ENCODE results near the gene SLAMF1.
A peak's percentile ranks its signal among the peaks of the same experiment; 100 is the strongest.

SLAMF1 gene

DNA sequence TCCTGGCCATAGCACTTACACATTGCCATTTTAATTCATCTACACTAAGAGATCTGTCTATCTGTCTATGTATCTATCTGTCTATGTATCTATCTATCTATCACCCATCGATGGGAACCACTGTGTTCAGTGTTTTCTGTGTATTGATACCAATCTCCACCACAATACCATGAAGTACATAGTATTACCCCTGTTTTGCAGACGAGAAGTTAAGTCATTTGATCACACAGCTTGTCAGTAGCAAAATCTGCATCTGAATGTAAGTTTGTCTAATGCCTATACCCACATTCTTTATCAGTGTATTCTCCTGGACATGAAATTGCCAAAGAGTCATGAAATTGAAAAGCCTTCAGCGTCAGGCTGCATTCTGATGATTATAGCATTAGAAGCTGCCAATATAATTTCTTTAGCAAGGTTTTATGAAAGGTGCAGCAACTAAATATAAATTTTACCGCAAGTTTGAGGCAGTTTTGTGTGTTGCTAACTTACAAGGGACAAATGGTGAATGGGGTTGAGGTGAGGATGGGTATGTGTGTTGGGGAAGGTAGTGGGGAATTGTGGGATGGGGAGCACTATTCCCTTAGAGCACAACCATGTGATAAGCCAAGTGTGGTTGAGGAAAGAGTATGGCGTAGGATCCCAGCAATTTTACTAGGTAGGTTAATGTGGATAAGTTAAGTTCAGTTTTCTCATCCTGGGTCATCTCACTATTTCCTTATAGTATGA is 24.2 kb downstream of the SLAMF1 start:
- no peak for DNase-seq

DNA sequence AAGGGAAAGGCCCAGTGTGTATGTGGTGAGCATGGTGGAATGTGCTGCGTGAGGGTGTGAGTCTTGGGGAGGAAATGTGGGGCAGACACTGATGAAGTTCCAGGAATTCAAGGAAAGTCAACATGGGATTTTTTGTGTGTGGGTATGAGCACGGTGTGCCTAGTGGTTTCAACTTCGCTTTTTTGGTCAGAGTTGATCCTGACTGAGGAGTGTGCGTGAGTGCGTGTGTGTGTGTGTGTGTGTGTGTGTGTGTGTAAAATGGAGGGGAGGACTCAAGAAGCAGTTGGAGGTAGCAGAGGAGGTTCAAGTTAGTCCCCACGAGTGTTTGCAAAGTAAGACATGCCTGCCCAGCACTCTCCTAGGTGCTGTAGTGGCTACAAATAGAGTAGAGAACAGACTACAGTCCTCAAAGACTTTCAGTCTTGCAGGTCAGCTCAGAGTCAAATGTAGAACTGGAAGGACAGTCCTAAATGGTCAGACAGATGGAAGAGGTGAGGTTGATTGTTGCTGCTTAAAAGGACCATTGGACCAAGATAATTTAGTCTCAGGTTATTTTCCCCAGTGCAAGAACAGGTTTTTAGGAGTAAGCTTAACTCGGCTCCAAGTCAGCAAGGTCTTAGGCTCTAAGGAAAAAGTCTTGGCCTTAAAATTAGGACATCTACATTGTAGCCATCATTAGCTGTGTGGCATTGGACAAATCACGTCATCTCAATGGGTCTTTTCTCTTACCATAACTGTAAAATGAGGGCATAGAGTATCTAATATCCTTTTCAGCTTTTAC is 25.0 kb downstream of the SLAMF1 start:
- DNase-seq, result no peak

GRCh38 chr1:160620942-160621632 is 25.8 kb downstream of the SLAMF1 start:
- no peak for DNase-seq

GRCh38 chr1:160619742-160620277 is 27.0 kb downstream of the SLAMF1 start:
- DNase-seq, result no peak

DNA sequence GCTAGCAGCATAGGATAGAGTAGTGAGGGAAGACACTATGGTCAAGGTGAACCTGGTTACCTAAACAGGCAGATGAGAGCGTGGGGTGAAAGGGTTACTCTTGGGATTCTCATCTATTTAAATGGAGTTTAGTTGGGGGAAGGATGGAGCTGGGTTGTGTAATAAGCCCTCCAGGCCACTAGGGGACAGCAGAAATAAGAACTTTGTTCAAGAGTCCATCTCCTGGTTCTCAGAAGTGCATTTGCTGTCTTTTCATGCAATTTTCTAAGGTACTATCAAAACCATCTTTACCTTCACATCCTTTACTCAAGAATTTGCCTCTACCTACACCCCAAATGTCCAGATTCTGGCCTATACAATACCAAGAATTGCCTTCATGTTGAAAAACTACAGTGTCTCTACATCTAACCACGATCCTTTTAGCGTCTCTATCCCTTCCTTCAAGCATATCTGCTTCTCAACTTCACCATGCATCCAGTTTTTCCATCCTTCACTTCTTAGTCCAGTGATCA is 28.0 kb downstream of the SLAMF1 start:
- no peak for DNase-seq

DNA sequence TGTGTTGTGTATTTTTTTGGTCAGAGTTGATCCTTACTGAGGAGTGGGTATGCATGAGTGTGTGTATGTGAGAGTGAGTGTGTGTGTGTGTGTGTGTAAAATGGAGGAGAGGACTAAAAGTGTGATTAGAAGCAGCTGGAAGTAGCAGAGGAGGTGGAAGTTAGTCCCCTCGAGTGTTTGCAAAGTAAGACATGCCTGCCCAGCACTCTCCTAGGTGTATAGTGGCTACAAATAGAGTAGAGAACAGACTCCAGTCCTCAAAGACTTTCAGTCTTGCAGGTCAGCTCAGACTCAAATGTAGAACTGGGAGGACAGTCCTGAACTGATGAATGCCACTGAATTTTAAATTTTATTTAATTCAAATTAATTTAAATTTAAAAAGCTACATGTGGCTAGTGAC is 28.5 kb downstream of the SLAMF1 start:
- no peak for DNase-seq

- no peak for DNase-seq
Observed at GRCh38 chr1:160615660-160616059, 31.2 kb downstream of the SLAMF1 start.

DNA sequence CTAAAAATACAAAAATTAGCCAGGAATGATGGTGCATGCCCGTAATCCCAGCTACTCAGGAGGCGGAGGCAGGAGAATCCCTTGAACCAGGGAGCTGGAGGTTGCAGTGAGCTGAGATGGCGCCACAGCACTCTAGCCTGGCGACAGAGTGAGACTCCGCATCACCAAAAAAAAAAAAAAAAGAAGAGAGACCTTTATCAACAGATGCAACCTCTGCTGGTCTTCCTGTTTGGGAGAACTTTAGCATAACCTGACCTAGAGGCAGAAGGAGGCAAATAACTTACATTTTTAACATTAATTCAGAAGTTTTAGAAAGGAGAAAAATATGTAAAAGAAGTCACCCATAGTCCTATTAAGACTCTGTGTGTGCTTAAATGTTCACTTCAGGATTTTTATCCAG is 32.4 kb downstream of the SLAMF1 start:
- DNase-seq, result no peak

GRCh38 chr1:160612613-160613218 is 34.1 kb downstream of the SLAMF1 start:
- DNase-seq, result no peak

DNA sequence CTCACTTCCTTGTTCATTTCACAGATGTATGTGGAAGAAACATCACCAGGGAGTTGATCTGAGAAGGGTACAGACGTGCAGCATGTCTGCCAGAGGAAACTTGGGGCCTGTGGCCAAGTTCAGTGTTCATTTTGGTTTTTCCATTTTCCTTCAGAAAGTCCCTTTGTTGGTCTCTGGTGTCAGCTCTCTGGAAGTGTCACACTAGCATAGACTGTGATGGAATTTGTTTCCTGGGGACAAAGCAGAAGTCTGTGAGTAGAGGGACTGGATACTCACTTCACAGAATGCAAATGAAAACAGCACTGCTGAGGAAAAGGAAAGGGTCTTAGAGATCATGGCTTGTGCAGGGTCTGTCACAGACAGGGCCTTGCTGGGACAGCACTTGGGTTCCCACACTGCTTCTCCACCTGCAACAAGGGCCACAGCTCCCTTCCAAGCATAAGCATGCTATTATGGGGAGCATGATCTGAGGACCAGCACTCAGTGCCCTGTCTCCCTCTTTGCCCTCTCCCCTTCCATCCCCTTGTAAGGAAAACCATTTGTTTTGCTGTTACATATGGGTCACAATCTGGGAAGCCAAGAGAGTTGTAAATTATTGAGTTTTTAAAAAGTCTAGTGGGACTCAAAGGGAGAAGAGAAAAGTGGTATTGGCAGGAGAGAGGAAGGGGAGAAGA is 36.1 kb downstream of the SLAMF1 start:
- DNase-seq, result no peak

- no peak for DNase-seq
Observed at GRCh38 chr1:160608941-160609340, 37.9 kb downstream of the SLAMF1 start.

DNA sequence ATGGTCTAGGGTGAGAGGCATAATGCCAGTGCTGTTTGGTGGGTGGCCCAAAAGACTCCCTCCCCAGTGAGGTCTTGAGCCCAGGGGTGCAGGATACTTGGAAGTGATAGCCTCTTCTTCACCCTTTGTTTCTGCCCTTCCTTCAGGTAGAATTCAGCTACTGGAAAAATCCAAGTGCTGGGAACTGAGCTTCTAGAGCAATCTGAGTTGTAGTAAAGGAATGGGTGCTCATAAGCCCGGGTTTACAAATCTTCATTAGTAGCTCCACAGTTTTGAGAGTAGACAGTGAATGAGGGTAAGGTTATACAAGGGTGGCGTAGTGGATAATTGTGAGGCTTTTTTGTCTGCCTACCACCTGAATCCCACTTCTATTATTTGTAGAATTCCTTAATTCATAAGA is 38.3 kb downstream of the SLAMF1 start:
- no peak for DNase-seq

GRCh38 chr1:160608057-160608456 is 38.8 kb downstream of the SLAMF1 start:
- no peak for DNase-seq

DNA sequence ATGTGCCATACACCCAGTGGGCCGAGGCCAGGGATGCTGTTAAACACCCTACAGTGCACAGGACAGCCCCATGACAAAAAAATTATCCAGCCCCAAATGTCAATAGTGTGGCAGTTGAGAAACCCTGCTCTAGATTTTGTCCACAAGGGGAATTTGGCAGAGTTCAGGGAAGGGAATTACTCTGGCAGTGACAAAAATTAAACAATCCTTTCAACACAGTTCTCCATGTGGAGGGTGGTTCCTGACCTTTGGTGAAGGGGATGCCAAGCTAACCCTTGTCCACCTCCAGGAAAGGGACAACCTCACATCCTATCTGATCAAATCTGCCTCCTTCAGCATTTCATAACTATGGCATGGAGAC is 39.2 kb downstream of the SLAMF1 start:
- no peak for DNase-seq

DNA sequence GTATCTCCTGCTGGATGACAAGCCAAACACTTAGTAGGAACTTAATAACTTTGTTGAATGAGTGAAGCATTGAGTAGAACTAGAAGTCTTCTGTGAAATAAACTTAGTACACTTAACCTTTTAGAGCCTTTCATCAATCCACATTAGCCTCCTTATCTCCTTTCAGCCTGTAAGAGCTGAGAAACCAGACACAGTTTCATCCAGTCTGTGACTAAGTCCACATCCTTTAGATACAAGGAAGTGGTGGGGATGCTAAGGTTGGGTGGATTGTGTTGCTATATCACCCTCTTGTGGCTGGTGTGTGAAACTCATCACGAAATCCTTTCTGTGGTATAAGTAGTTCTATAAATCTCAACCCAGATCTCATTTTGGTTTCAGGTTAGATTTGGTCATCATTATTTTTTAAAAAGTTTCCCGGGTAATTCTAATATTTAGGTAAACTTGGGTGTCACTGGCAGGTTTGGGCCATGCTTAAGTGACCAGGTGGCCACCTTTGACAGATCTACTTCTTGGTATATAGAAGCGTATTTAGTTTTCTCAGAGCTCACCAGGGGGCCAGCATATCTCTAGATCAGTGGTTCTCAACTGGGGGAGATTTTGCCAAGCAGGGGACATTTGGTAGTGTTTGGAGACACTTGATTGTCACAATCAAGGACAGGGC is 39.7 kb downstream of the SLAMF1 start:
- peak; percentile 30 for DNase-seq

DNA sequence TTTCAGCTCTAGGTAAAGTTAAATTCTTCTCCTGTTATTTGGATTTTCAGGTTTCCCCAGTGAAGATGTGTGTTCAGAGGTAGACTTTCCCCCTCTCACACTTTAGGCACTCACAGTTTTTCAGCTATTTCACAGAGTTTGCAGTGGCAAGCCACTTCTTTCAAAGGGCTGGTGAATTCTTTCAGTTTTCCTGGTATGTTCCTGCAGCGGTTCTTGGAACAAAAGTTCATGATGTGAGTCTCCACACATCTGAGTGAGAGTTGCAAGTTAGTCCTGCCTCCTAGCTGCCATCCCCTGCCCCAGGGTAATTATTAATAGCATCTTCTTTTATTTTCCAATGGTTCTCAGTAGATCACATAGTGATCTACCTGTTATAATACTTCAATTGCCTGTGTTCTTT is 40.2 kb downstream of the SLAMF1 start:
- DNase-seq, result no peak

GRCh38 chr1:160605792-160606479 is 40.9 kb downstream of the SLAMF1 start:
- no peak for DNase-seq

GRCh38 chr1:160605205-160605604 is 41.6 kb downstream of the SLAMF1 start:
- no peak for DNase-seq

GRCh38 chr1:160597705-160598104 is 49.1 kb downstream of the SLAMF1 start:
- DNase-seq, result no peak

DNA sequence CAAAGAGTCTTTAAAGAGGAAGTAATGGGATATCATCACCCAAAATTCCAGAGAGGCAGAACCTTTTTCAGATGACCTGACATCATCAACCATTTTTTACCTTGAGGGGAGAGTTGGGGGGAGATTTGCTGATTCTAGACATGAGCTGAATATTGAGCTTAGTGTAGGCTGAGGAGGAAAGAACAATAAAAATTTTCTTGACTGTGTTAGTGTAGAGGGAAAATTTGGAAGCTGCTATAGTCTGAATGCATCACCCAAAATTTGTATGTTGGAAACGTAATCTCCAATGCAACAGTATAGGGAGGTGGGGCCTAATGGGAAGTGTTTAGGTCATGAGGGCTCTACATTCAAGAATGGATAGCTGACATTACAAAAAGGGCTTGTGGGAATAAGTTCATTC is 49.8 kb downstream of the SLAMF1 start:
- no peak for DNase-seq

DNA sequence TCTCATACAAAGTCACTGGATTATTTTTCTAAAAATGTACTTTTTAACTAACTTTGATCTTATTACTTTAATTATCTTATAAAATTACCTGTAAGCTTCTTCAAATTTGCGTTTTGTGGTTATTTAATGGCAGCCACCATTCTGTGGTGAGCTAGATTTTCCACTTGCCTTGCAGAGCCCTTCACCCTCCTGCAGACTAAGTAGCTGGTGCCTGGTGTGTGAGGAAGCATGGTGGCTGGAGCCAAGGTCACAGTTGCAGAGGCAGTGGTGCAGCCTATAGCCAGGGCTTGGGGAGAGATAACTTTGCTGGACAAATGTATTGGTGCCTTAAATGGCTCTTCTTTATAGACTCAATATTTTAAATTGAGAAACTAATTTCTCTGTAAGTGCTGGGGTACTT is 56.4 kb downstream of the SLAMF1 start:
- no peak for DNase-seq
